Subcutaneous abdominal adipose tissue (tissue), 5 donors: Measurements from ENCODE around the gene CCDC137.

Experiments used
- H3K27ac ChIP-seq: one replicate; pipeline ENCODE4 v1.7.0; 2013; ENCODE audit warnings: low read depth, mild to moderate bottlenecking, inconsistent platforms, low read length, moderate library complexity
- H3K27me3 ChIP-seq, 5 donors: one replicate each; pipeline ENCODE4 v1.7.0; 2013; ENCODE audit warnings: low read length in 5 of 5, inconsistent platforms in 1 of 5; ENCODE audit not compliant: control insufficient read depth in 5 of 5, insufficient read depth in 4 of 5
- H3K36me3 ChIP-seq, 5 donors: one replicate each; pipeline ENCODE4 v1.7.0; 2013; ENCODE audit warnings: low read length in 5 of 5; ENCODE audit not compliant: control insufficient read depth in 5 of 5, insufficient read depth in 5 of 5
- H3K4me1 ChIP-seq, 5 donors: one replicate each; pipeline ENCODE4 v1.7.0; 2013; ENCODE audit warnings: low read length in 5 of 5, mild to moderate bottlenecking in 3 of 5, moderate library complexity in 1 of 5; ENCODE audit not compliant: control insufficient read depth in 5 of 5, insufficient read depth in 5 of 5
- H3K4me3 ChIP-seq, 5 donors: one replicate each; pipeline ENCODE4 v1.7.0; 2013; ENCODE audit warnings: low read length in 5 of 5, low read depth in 1 of 5
- H3K9ac ChIP-seq, 5 donors: one replicate each; pipeline ENCODE4 v1.7.0; 2013; ENCODE audit warnings: low read length in 5 of 5, mild to moderate bottlenecking in 4 of 5, moderate library complexity in 3 of 5
- H3K9me3 ChIP-seq, 5 donors: one replicate each; pipeline ENCODE4 v1.7.0; 2013; ENCODE audit warnings: low read length in 5 of 5; ENCODE audit not compliant: control insufficient read depth in 5 of 5
- donor health status: healthy.
- donor health status: healthy.
- donor health status: healthy.
- donor health status: healthy.
- donor health status: healthy.

Gene CCDC137

DNA sequence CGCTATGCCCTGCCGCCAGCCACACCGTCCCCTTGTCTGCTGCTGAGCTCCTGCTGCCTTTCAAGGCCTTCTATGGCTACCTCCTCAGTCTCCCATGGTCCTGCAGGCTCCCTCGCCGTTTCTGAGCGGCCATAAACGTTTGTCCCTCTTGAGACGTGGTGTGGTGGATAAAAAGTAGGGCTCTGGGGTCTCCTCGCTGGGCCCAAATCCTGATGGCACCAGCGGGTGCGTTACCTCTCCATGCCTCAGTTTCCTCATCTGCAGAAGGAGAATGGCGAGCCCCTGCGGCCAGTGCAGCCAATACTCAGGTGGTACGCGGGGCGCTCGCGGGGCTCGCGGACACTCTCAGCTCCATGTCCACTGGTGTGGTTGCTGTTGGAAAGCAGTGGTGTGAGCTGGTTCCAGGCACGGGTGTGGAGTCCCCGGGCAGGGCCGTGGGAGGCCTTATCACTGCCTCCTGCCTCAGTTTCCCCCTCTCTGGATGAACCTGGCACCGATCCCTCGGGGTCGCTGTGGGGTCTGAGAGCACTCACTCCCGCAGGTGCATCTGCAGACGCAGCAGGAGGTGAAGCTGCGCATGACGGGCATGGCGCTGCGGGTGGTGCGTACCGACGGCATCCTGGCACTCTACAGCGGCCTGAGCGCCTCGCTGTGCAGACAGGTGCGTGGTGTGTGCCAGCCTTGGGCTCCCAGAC, 48.0 kb downstream of the CCDC137 start:
- Histone ChIP-seq H3K4me1 (peaks cover 7 to 53% (median 49%) of the 10 kb centered on the region in 5 donors), H3K36me3 (peaks cover 0 to 29% (median 13%) of the 10 kb centered on the region in 5 donors), H3K9ac (peak overlapping the region in 3 of 5 donors; percentile 26 to 78 (median 58)), H3K9me3 (no peaks in the 10 kb centered on the region), H3K27me3 (no peaks in the 10 kb centered on the region), H3K4me3 (peak overlapping the region in 3 of 5 donors; percentile 7 to 61 (median 32)), H3K27ac (peak overlapping the region; percentile 60)

- H3K36me3 ChIP-seq, result peaks cover 0 to 36% (median 17%) of the 10 kb centered on the region in 5 donors
- H3K27me3 ChIP-seq, result no peaks in the 10 kb centered on the region
- H3K27ac ChIP-seq, result no peak overlapping the region
Measured at GRCh38 chr17:81715107-81715871, 48.8 kb downstream of the CCDC137 start.

DNA sequence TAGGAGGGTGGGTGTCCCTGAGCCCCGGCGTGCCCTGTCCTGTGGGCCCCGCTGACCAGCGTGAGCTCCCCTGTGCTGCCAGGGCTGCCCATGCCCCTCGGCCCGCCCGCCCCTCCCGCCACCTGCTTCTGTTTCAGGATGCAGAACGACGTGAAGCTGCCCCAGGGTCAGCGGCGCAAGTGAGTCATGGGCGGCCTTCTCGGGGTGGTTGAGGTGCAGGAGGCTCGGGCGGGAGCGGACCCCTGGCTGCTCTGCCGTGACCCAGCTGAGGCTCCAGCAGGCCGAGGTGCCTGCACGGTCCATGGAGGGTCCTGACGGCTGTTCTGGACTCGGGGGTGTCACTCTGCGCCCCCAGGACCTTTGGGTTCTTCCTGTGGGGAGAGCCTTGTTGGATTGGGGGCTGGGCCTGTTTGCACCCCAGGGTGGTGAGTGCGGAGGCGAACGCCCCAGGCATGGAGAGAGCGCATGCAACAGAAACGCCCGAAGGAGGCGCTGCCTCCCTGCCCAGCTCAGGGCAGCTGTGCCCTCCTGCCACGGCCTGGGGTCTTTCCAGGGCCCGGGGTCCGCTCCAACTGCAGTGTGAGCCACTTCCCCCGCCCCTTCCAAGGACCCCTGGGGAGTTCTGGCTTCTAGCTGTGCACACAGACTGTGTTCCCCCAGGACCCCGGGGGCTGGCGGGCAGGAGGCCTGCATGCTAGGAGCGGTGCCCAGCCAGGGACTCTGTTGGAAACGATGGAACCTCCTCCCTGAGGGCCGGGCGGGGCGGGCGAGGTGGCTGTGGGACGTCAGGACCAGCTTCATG, 49.5 kb downstream of the CCDC137 start:
- no peak overlapping the region for H3K27ac ChIP-seq
- H3K4me1 ChIP-seq, result peaks cover 0 to 41% (median 37%) of the 10 kb centered on the region in 5 donors
- H3K9ac ChIP-seq, result no peak overlapping the region
- H3K27me3 ChIP-seq, result no peaks in the 10 kb centered on the region
- H3K4me3 ChIP-seq, result no peak overlapping the region
- H3K9me3 ChIP-seq, result no peaks in the 10 kb centered on the region
- H3K36me3 ChIP-seq, result peaks cover 0 to 36% (median 19%) of the 10 kb centered on the region in 5 donors

More at GRCh38 chr17:81715107-81715871, 48.8 kb downstream of the CCDC137 start:
- H3K9ac ChIP-seq, result no peak overlapping the region
- H3K4me3 ChIP-seq, result no peak overlapping the region
- H3K4me1 ChIP-seq, result peaks cover 7 to 49% (median 45%) of the 10 kb centered on the region in 5 donors
- H3K9me3 ChIP-seq, result no peaks in the 10 kb centered on the region

- H3K4me1 ChIP-seq, result peaks cover 0 to 36% (median 31%) of the 10 kb centered on the region in 5 donors
- no peaks in the 10 kb centered on the region for H3K9me3 ChIP-seq
- H3K27ac ChIP-seq, result no peak overlapping the region
- no peak overlapping the region for H3K9ac ChIP-seq
- no peaks in the 10 kb centered on the region for H3K27me3 ChIP-seq
- H3K4me3 ChIP-seq, result no peak overlapping the region
- peaks cover 0 to 36% (median 19%) of the 10 kb centered on the region in 5 donors for H3K36me3 ChIP-seq
Measured at GRCh38 chr17:81716674-81716996, 50.1 kb downstream of the CCDC137 start.

- Histone ChIP-seq H3K9ac (no peak overlapping the region), H3K4me1 (peaks cover 0 to 38% (median 35%) of the 10 kb centered on the region in 5 donors), H3K27me3 (no peaks in the 10 kb centered on the region), H3K36me3 (peaks cover 0 to 36% (median 19%) of the 10 kb centered on the region in 5 donors), H3K4me3 (no peak overlapping the region), H3K27ac (no peak overlapping the region), H3K9me3 (no peaks in the 10 kb centered on the region)
Measured at GRCh38 chr17:81717049-81717765, 50.7 kb downstream of the CCDC137 start.

- H3K9me3 ChIP-seq, result no peaks in the 10 kb centered on the region
- H3K9ac ChIP-seq, result no peak overlapping the region
- H3K4me3 ChIP-seq, result no peak overlapping the region
- peaks cover 0 to 38% (median 38%) of the 10 kb centered on the region in 5 donors for H3K4me1 ChIP-seq
- no peak overlapping the region for H3K27ac ChIP-seq
- peaks cover 0 to 36% (median 19%) of the 10 kb centered on the region in 5 donors for H3K36me3 ChIP-seq
- H3K27me3 ChIP-seq, result no peaks in the 10 kb centered on the region
Measured at GRCh38 chr17:81717766-81718089, 51.2 kb downstream of the CCDC137 start.

DNA sequence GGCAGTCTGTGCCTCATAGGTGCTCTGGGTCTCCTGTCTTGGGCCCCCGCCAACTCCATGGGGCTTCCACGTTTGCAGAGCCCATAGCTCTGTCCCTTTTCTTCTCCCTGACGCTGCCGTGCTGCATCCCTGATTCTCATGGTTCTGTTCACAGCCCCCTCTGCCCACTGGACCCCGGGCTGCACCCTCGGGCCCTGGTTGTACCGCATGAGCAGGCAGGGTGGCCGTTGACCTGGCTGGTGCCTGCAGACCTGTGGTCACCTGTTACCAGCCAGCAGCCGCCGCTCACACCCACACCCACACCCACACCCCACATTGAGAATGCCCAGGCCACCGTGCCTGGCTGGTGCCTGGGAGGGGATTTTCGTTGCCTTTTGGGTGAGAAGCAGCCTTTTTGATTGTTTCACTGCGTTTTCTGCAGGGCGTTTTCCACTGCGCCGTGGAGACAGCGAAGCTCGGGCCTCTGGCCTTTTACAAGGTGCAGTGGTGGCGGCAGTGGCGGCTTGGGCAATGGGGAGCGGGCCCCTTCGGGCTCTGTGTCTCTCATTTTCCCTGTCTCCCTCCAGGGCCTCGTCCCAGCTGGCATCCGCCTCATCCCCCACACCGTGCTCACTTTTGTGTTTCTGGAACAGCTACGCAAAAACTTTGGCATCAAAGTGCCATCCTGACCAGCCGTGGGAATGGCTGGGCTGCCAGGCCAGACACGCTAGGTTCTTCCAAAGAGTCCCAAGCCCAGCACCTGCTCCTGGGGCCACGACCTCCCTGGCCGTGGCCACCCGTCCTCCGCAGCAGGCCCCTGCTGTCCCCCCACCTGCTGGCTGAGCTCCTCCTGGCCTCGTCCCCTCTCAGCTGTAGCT, 53.1 kb downstream of the CCDC137 start:
- H3K4me3 ChIP-seq, result no peak overlapping the region
- no peak overlapping the region for H3K9ac ChIP-seq
- peaks cover 2 to 34% (median 31%) of the 10 kb centered on the region in 5 donors for H3K4me1 ChIP-seq
- H3K9me3 ChIP-seq, result no peaks in the 10 kb centered on the region
- no peak overlapping the region for H3K27ac ChIP-seq
- peaks cover 0 to 36% (median 19%) of the 10 kb centered on the region in 5 donors for H3K36me3 ChIP-seq
- no peaks in the 10 kb centered on the region for H3K27me3 ChIP-seq

- H3K9ac ChIP-seq, result no peak overlapping the region
- H3K4me1 ChIP-seq, result peaks cover 2 to 26% (median 25%) of the 10 kb centered on the region in 5 donors
- H3K27me3 ChIP-seq, result no peaks in the 10 kb centered on the region
- H3K36me3 ChIP-seq, result peaks cover 0 to 30% (median 16%) of the 10 kb centered on the region in 5 donors
- H3K9me3 ChIP-seq, result no peaks in the 10 kb centered on the region
- H3K27ac ChIP-seq, result no peak overlapping the region
- no peak overlapping the region for H3K4me3 ChIP-seq
Measured at GRCh38 chr17:81720267-81721071, 53.9 kb downstream of the CCDC137 start.
